OCI-LY1 (cell line): ENCODE results near the gene ORC1.

Source experiments
- H2AFZ ChIP-seq: fragments of 200-600 bp; sonication (generic), shearing (Covaris generic); 2 replicates; pipeline ENCODE4 v1.6.0; 2014; ENCODE audit warnings: antibody characterized with exemption, mild to moderate bottlenecking, low read length
- H3F3A ChIP-seq: fragments of 200-600 bp; sonication (generic), shearing (Covaris generic); 2 replicates; pipeline ENCODE4 v1.6.0; 2014; ENCODE audit warnings: mild to moderate bottlenecking, antibody characterized with exemption, low read length, moderate library complexity; ENCODE audit not compliant: insufficient read depth
- H3K27ac ChIP-seq: fragments of 200-600 bp; sonication (generic); 2 replicates; pipeline ENCODE4 v1.5.1; 2014; ENCODE audit warnings: low read length, mixed run types, mild to moderate bottlenecking, low read depth; ENCODE audit not compliant: poor library complexity, severe bottlenecking
- H3K27me3 ChIP-seq: fragments of 200-600 bp; sonication (generic); 2 replicates; pipeline ENCODE4 v1.6.0; 2014; ENCODE audit warnings: antibody characterized with exemption, mild to moderate bottlenecking, low read length, moderate library complexity; ENCODE audit not compliant: insufficient read depth
- H3K36me3 ChIP-seq: fragments of 200-600 bp; sonication (generic); 2 replicates; pipeline ENCODE4 v1.6.1; 2014; ENCODE audit warnings: mild to moderate bottlenecking, antibody characterized with exemption, low read length, moderate library complexity, mixed read lengths; ENCODE audit not compliant: insufficient read depth
- H3K4me1 ChIP-seq: fragments of 200-600 bp; sonication (generic); 2 replicates; pipeline ENCODE4 v1.5.1; 2014; ENCODE audit warnings: mild to moderate bottlenecking, low read length, moderate library complexity; ENCODE audit not compliant: insufficient read depth, severe bottlenecking
- H3K4me2 ChIP-seq: fragments of 200-600 bp; sonication (generic), shearing (Covaris generic); 2 replicates; pipeline ENCODE4 v1.6.1; 2014; ENCODE audit warnings: low read length
- H3K4me3 ChIP-seq: fragments of 200-600 bp; sonication (generic); 2 replicates; pipeline ENCODE4 v1.5.1; 2014; ENCODE audit warnings: low read length, low read depth, mild to moderate bottlenecking, mixed read lengths; ENCODE audit not compliant: poor library complexity, severe bottlenecking
- H3K79me2 ChIP-seq: fragments of 200-600 bp; shearing (Covaris generic); 2 replicates; pipeline ENCODE4 v1.6.1; 2016; ENCODE audit warnings: mixed run types, low read length, mixed read lengths; ENCODE audit not compliant: insufficient read depth
- H3K9ac ChIP-seq: fragments of 200-600 bp; sonication (generic), shearing (Covaris generic); 2 replicates; pipeline ENCODE4 v1.6.1; 2014; ENCODE audit warnings: mild to moderate bottlenecking, low read length, mixed read lengths
- H3K9me2 ChIP-seq: fragments of 200-600 bp; sonication (generic), shearing (Covaris generic); 2 replicates; pipeline ENCODE4 v1.6.1; 2014; ENCODE audit warnings: low read depth, mild to moderate bottlenecking, low read length, mixed read lengths
- H3K9me3 ChIP-seq: fragments of 200-600 bp; shearing (Covaris generic); 2 replicates; pipeline ENCODE4 v1.6.1; 2014; ENCODE audit warnings: low read length, mixed read lengths
- H4K20me1 ChIP-seq: fragments of 200-600 bp; sonication (generic), shearing (Covaris generic); 2 replicates; pipeline ENCODE4 v1.6.0; 2016; ENCODE audit warnings: mild to moderate bottlenecking, low read length; ENCODE audit not compliant: insufficient read depth
- CTCF ChIP-seq: fragments of 200-600 bp; sonication (generic), shearing (Covaris generic); IDR thresholded peaks from 2 replicates; pipeline ENCODE4 v1.5.1; 2017; ENCODE audit warnings: mild to moderate bottlenecking, antibody characterized with exemption, low read length, moderate library complexity, mixed read lengths
- EZH2 ChIP-seq: fragments of 200-600 bp; sonication (generic), shearing (Covaris generic); IDR thresholded peaks from 2 replicates; pipeline ENCODE4 v1.8.0; 2017; ENCODE audit warnings: borderline replicate concordance, mixed run types, mild to moderate bottlenecking, antibody characterized with exemption, low read length, moderate library complexity, mixed read lengths

ORC1 gene

GRCh38 chr1:52424813-52425212 is 20.6 kb upstream of the ORC1 start:
- Histone ChIP-seq H3K9me2 (no peaks in the 10 kb centered on the region), H2AFZ (no peak overlapping the region), H3K27ac (no peak overlapping the region), H3K9me3 (no peaks in the 10 kb centered on the region), H3K4me2 (no peak overlapping the region), H3K27me3 (no peaks in the 10 kb centered on the region), H3K9ac (no peak overlapping the region), H4K20me1 (no peaks in the 10 kb centered on the region), H3K36me3 (peaks cover 42% of the 10 kb centered on the region; the same call in 1 of the 2 replicates), H3F3A (no peaks in the 10 kb centered on the region; the same call in 1 of the 2 replicates), H3K4me3 (no peak overlapping the region), H3K79me2 (no peaks in the 10 kb centered on the region), H3K4me1 (no peaks in the 10 kb centered on the region)
- TF ChIP-seq CTCF, result no peak

- TF ChIP-seq EZH2, result no peak
- no peak for TF ChIP-seq CTCF
- H2AFZ ChIP-seq, result no peak overlapping the region
Observed at GRCh38 chr1:52424231-52424636, 20.0 kb upstream of the ORC1 start.

GRCh38 chr1:52423771-52424170 is 19.5 kb upstream of the ORC1 start:
- no peaks in the 10 kb centered on the region for H3K79me2 ChIP-seq
- H2AFZ ChIP-seq, result no peak overlapping the region
- H3K9me2 ChIP-seq, result no peaks in the 10 kb centered on the region
- H3K36me3 ChIP-seq, result peaks cover 52% of the 10 kb centered on the region
- H3K4me1 ChIP-seq, result no peaks in the 10 kb centered on the region
- no peaks in the 10 kb centered on the region for H3K27me3 ChIP-seq
- no peaks in the 10 kb centered on the region; the same call in 1 of the 2 replicates for H3F3A ChIP-seq
- no peaks in the 10 kb centered on the region for H4K20me1 ChIP-seq
- H3K4me3 ChIP-seq, result no peak overlapping the region
- no peak overlapping the region for H3K4me2 ChIP-seq
- no peaks in the 10 kb centered on the region for H3K9me3 ChIP-seq
- no peak overlapping the region for H3K27ac ChIP-seq
- no peak for TF ChIP-seq CTCF
- TF ChIP-seq EZH2, result no peak
- H3K9ac ChIP-seq, result no peak overlapping the region

More at GRCh38 chr1:52424231-52424636, 20.0 kb upstream of the ORC1 start:
- peaks cover 47% of the 10 kb centered on the region for H3K36me3 ChIP-seq
- H3K9me3 ChIP-seq, result no peaks in the 10 kb centered on the region
- no peaks in the 10 kb centered on the region for H3K4me1 ChIP-seq
- no peak overlapping the region for H3K27ac ChIP-seq
- H3K4me2 ChIP-seq, result no peak overlapping the region
- no peaks in the 10 kb centered on the region for H4K20me1 ChIP-seq
- H3K4me3 ChIP-seq, result no peak overlapping the region
- no peaks in the 10 kb centered on the region; the same call in 1 of the 2 replicates for H3F3A ChIP-seq
- no peaks in the 10 kb centered on the region for H3K27me3 ChIP-seq
- H3K9me2 ChIP-seq, result no peaks in the 10 kb centered on the region
- H3K9ac ChIP-seq, result no peak overlapping the region
- H3K79me2 ChIP-seq, result no peaks in the 10 kb centered on the region
